Fibroblast of skin of scalp (primary cell): ENCODE measurements around the gene B4GALT5.
"Not testable (repeated sequence)": the region's sequence is repeated elsewhere in the genome, so short reads cannot be mapped to it uniquely, and the experiment has no call there.

Source experiments
- DNase-seq: peaks from one replicate; pipeline ENCODE4 v3.0.0-alpha.2; 2013

The B4GALT5 gene

DNA sequence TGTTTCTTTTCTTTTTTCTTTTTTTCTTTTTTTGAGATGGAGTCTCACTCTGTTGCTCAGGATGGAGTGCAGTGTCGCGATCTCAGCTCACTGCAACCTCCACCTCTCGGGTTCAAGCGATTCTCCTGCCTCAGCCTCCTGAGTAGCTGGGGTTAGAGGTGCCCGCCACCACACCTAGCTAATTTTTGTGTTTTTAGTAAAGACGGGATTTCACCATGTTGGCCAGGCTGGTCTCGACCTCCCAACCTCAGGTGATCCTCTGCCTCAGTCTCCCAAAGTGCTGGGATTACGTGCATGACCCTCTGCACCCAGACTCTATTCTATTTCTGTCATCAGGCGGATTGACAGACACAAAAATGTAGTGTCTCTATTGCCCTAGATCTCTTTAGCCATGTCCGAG, 88.7 kb downstream of the B4GALT5 start:
- not testable (repeated sequence) for DNase-seq

DNA sequence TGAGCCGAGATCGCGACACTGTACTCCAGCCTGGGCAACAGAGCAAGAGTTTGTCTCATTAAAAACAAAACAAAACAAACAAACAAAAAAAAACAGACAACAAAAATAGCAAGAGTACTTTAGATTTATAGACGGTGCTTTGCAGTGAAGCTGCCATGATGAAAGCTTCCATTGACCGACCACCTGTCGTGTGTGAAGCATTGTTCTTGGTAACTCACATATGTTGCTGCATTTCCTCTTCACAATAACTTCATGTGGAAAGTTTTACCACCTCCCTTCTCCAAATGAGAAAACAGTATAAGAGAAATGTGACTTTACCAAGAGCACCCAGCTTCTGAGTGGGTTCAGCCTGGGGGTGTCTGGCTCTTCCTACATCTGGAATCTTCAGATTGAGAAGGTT, 89.4 kb downstream of the B4GALT5 start:
- no peak for DNase-seq

DNA sequence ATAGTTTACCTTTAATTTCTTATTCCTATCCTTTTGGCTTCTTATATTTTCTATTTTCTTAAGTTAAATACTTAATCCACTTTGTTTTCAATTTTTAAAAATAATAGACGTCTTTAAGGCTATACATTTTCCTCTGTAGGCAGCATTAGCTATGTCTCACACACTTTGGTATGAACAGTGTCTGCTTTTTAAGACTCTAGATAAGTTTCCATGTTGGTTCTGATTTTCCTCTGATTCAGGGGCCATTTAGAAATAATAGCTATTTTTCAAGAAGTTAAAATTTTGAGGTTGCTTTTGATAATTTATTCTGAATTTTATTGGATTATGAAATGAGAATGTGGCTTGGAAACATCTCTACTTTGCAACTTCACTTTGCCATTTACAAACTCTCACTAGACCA, 91.4 kb downstream of the B4GALT5 start:
- no peak for DNase-seq

GRCh38 chr20:49620364-49621240, 93.1 kb downstream of the B4GALT5 start:
- DNase-seq: no peak

GRCh38 chr20:49619113-49620048, 94.3 kb downstream of the B4GALT5 start:
- no peak for DNase-seq

- no peak for DNase-seq
Measured at GRCh38 chr20:49618289-49618688, 95.4 kb downstream of the B4GALT5 start.

DNA sequence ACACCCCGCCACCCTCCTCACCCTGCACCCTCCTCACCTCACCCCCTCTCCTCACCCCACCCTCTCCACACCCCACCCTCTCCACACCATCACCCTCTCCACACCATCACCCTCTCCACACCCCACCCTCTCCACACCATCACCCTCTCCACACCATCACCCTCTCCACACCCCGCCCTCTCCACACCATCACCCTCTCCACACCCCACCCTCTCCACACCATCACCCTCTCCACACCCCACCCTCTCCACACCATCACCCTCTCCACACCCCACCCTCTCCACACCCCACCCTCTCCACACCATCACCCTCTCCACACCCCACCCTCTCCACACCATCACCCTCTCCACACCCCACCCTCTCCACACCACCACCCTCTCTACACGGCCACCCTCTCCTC, 96.3 kb downstream of the B4GALT5 start:
- DNase-seq: not testable (repeated sequence)

DNA sequence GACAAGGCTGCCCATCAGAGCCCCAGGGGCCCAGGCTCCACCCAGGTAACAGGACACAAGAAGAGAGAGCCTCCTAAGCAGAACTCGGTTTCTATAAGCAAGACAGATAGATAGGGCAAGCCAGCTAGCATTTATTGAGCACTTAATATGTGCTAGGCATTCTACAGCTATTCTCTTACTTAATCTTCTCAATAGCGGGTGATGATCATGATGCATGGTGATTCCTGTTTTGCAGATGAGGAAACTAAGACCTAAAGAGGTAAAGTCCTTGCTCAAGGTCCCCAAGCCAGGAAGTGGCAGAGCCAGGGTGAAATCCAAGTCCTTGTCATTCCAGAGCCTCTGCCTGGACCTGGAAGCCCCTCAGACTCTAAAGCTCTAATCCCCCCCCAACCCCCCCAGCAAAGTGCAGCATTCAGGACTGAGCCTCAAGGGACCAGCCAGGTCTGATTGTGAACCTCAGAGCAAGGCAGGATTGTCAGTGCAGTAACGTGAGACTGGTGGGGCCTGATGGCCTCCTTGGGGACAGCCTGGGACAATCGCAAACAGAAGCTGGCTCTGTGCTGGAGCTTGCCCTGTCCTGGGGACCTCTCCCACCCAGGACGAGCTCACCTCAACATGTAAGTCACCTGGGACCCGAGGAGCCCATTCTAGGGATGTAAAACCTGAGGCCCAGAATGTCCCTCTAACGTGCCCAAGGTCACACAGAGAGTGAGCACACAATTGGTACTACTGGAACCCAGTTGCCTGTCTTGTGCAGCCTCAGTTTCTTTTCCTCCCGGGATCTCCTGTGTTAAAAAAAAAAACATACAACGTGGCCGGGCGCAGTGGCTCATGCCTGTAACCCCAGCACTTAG, 97.3 kb downstream of the B4GALT5 start:
- no peak for DNase-seq

- no peak for DNase-seq
Measured at GRCh38 chr20:49615401-49616153, 98.1 kb downstream of the B4GALT5 start.

DNA sequence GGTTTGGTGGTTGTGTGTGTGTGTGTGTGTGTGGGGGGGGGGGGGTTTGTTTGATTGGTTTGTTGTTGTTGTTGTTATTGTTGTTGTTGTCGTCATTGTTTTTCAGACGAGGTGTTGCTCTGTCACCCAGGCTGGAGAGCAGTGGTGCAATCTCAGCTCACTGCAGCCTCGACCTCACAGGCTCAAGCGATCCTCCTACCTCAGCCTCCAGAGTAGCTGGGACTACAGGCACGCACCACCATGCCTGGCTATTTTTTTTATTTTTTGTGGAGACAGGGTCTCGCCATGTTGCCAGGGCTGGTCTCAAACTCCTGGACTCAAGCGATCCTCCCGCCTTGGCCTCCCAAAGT, 98.7 kb downstream of the B4GALT5 start:
- DNase-seq: not testable (repeated sequence)

DNA sequence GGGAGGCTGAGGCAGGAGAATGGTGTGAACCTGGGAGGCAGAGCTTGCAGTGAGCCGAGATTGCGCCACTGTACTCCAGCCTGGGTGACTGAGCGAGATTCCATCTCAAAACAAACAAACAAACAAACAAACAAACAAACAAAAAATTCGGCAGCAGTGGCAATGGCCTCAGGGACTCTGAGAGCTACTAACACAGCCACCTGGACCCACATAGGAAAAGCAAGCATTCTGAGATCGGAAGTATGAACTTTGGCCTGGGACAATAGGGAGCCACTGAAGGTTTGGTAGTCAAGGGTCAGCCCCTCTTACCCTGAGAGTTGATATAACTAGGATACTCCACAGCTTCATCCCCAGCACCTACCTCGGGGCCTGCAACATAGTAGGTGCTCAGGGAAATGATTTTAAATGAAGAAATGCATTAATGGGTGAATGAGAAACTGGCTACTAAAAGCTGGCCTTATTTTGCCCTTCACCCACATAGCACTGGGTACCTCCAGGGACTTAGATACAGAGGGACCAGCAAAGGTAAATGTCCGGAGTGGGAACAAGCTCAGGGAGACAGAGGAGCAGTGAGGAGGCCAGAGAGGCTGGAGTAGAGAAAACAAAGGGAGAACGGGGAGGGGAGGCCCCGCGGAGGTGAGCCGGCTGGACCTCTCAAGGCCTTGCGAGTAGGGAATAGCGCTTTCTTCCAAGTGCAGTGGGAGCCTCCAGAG, 99.2 kb downstream of the B4GALT5 start:
- no peak for DNase-seq

- DNase-seq: no peak
Measured at GRCh38 chr20:49612127-49612738, 101.4 kb downstream of the B4GALT5 start.

DNA sequence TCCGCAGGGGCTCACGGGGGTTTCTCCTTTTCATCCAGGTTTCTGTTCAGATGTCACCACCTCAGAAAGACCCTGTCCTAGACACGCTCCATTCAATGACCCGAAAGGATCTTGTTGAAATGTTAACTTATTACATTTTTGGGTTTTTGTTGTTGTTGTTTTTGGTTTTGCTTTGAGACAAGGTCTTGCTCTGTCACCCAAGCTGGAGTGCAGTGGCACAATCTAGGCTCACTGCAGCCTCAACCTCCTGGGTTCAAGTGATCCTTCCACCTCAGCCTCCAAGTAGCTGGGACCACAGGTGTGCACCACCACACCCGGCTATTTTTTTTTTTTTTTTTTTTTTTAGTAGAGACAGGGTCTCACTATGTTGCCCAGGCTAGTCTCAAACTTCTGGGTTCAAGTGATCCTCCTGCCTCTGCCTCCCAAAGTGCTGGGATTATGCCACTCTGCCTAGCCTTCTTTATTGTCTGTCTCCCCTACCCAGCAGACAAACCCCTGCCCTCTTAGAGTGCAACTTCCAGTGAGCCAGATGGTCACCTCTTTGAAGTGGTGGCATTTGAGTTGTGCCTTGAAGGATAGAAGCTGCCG, 102.0 kb downstream of the B4GALT5 start:
- DNase-seq: not testable (repeated sequence)

- DNase-seq: peak; percentile 41
Measured at GRCh38 chr20:49610691-49611538, 102.8 kb downstream of the B4GALT5 start.

GRCh38 chr20:49608752-49609670, 104.7 kb downstream of the B4GALT5 start:
- peak; percentile 32 for DNase-seq

DNA sequence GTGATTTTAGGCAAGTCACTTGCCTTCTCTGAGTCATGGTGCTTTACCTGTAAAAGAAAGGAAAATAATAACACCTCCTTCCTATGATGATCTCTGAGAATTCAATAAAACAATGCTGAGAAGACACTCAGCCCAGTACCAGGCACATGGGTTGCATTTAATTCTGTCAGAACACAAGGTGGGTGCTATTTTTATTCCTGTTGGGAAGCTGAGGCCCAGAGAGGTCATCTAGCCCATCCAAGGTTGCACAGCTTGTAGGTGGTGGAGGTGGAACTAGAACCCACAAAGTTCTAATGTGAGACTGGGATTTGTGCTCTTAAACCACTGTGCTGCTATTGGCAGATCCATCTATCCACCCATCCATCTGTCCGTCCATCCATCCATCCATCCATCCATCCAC, 106.1 kb downstream of the B4GALT5 start:
- DNase-seq: no peak

GRCh38 chr20:49603209-49603627, 110.5 kb downstream of the B4GALT5 start:
- DNase-seq: peak; percentile 53
